ENCODE measurements around the gene SVOP.

SVOP gene

DNA sequence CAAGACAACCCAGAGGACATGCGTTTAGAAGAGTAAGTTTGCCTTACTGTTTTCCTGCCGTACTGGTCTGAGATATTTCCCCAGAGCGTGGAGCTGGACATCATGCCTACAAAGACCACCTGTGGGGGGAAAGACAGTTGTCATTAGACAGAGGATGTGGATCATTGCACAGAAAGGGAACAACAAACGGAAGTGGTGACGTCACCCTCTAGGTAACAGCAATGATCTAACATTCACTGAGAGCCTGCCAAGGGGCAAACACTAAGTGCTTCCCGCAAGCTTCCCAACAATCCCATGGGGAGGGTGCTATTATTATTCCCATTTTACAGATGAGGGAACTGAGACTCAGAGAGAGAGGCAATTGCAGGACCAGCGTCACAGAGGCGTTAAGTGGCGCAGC, 48.5 kb downstream of the SVOP start:
- DNase-seq = peak; percentile 13

GRCh38 chr12:108969622-108970021, 51.2 kb downstream of the SVOP start:
- DNase-seq = no peak

DNA sequence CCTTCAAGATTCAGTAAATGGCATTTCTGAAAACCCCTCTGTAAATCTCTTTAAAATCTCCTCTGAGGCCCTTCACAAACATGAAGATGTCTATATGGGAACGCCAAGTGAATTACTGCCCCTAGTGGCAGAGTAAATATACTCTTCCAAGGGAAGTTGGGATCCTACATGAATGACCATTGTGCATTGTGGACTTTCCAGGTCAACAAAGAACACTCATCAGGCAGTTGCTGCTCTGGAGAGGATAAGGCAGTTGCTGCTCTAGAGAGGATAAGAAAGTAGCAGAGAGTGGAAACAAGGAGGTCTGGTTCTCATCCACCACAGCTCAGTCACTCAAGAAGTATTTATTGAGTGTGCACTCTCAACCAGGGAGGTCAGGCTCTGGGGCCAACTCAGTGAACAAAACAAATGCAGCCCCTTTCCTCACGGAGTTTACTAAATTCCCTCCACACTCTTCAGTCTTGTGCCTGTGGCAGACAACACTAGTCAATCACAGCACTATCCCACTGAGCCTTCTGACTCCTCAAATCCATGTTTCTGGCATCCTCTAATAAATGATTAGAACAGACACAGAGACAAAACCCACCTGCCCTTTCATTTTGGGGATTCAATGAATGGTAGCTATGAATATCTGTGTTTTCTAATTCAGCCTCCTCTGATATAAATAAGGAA, 52.9 kb downstream of the SVOP start:
- peak; percentile 3 for DNase-seq

DNA sequence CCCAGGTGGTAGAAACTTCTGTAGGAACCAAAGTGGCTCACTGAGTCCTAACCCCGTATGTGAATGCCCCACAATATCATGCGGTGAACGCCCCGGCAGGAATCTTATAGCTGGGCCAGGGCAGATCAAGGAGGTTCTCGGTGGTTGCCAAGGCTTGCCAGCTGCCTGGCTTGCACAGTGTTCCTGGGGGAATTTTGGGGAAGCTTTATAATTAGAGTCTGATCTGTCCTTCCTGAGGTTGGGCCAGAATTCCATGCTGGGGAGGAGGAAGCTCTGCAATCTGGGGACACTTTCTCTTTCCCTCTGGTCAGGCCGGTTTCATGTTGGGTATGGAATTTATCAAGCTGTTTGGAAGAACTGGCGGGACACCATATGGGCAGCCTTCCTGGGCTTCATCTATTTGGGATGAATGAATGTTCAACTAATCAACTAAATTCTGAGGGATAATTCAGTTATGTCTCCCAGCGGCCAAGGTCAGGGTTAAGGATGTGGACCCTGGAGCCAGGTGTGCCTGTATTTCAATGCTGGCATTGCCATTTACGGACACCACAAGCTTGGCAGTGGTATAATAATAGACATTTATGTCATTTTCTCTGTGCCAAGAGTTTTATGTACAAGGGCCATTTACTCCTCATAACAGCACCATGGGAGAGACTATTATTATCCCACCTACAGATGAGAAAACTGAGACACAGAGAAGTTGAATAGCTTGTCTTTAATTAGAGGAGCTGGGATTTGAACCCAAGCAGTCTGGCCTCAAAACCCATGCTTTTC, 54.3 kb downstream of the SVOP start:
- no peak for DNase-seq

DNA sequence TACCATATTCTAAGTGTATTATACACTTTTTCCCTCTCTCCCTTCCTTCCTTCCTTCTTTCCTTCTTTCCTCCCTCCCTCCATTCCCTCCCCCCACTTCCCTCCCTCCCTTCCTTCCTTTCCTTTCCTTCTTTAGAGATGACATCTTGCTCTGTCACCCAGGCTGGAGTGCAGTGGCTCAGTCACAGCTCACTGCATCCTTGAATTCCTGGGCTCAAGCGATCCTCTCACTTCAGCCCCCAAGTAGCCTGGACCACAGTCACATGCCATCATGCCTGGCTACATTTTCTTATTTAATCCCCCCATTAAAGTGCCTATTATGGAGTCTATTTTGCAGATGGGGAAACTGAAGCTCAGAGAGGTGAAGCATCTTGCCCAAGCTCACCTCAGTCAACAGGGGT, 55.0 kb downstream of the SVOP start:
- no peak for DNase-seq

DNA sequence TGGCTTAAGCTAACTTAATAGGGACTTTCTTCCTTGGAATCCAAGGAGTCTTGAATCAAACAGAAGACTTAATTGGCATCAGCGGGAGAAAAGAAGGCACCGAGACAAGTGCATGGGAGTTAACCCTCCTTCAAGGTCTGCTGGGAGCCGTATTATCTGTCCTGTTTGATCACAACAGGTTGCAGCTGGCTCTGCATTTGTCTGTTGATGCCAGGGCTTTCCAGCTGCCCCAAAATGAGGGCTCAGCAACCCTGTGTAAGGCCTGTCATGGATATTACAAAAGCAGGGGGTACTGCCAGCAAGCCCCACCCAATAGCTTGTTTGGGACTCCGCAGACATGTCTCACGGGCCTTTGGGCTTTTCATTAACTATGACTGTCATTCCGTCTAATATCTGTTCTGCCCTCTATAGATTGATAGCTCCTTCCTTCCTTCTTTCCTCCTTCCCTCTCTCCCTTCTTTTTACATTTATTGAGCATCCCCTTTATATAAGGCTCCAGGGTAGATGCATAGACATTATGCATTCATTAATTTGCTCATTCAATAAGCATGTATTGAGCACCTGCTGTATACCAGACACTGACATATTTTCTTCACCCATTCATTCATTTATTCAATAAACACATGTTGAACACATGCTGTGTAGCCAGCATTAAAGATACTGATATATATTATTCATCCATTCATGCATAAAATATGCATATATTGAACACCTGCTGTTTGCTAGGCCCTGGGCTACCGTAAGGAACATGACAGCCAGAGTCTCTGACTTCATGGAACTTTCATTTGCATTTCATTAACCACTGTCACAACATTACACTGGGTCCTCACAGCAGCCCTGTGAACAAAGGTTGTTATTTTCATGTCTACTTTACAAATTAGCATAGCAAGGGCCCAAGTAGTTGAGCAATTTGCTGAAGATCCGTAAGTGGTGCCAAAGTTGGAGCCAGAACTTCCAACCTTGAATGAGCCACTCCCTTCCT, 56.2 kb downstream of the SVOP start:
- DNase-seq = no peak

DNA sequence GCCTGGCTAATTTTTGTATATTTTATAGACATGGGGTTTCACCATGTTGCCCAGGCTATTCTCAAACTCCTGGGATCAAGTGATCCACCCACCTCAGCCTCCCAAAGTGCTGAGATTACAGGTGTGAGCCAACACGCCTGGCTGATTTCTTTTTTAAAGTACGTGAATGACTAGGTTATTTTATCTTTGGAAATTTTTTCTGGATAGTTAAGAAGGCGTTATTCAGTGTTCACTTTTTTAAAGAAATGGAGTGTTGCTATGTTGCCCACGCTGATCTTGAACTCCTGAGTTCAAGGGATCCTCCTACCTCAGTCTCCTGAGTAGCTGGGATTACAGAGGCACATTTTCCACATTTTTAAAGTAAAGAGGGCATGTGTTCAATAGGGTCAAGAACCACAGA, 58.6 kb downstream of the SVOP start:
- DNase-seq = no peak

DNA sequence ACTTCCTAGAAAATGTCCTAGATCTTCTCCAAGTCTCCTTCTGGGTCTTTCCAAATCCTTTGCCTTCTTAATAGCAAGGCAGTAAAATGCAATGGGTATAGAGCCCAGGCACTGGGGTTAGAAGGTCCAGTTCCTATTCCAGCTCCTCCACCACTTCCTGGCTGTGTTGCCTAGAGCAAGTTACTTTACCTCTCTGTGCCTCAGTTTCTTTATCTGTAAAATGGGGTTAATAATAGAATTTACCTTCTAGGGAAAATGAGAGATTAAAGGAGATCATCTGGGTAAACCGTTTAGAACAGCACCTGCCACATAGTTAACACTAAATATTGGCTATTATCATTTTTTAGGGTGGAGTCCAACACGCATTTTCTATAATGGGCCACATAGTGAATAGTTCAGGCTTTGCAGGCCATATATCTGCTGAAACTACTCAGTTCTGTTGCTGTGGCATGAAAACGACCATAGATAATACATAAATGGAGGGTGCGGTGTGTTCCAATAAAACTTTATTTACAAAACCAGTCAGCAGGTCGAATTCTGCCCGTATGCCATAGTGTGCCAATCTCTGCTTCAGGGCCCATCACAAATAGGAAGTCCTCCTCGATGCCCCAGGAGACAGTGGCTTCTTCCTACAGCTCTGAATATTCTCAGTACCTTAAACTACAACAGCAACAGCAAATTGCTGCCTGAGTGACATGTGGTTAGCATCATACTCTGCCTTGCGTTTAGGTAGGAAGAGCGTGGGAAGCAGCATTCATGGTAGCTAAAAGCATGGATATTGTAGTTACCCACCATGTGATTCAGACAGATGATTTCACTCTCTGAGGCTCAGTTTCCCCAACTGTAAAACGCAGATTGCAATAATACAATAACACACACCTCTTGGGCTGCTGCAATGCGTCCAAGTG, 60.9 kb downstream of the SVOP start:
- DNase-seq = no peak

DNA sequence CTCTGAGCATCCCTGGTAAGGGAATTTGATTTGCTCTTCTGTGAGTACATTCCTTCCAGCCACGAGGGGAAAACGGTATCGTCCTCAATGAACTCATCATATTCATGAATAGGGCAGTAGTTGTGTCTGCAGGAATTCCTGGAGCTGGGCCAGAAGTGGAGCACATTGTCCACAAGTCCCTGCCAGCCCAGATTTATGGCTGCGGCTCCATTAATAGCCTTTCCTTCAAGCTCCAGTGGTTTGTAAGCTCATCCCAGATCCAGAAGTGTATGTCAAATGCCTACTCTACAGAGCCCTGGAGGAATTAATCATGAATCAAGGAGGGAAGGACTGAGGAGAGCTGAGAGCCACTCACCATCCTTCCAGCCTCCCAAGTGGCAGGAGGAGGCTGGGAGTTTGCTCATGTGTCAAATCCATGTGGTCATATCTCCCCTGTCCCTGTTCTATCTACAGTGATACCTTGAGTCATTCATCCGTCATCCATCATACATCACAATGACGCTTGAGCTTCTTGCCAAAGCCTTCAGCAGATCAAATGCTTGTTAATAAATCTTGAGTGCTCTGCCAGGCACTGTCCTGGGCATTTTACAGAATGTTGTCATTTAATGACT, 65.5 kb downstream of the SVOP start:
- peak; percentile 2 for DNase-seq

DNA sequence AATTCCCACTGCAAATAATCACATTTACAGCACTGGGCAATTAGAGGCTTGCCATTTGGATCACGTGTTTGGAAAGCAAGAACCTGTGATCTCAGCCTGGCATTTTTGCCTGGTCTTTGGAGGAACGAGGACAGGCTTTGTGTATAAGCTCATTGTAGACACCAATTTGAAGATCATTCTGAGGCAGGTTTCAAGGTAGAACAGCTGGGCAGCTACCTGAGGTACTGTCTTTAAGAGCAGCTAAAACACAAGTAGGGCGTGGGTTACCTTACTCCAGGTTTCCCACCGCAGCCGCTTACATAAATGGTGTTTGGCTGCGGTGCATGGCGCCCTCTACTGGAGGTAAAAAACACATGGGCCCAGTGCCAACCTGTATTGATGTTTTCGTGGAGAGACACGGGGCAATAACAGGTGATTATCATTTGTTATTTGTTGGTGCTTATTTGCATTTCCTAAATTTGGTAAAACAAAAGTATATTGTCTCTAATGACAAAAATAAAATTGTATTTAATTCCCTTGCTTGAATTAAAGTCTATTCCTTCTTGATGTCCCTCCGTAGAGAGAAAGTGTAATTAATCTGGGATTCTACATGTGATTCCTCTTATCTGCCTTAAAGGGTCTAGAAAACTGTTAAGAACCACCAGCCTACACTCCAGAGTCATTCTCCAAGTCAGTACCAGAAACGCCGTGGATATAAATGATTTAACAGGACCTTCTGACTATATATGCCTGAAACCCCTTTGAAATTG, 69.7 kb downstream of the SVOP start:
- peak; percentile 51 for DNase-seq

- DNase-seq = no peak
Observed at GRCh38 chr12:108949976-108950375, 70.9 kb downstream of the SVOP start.

DNA sequence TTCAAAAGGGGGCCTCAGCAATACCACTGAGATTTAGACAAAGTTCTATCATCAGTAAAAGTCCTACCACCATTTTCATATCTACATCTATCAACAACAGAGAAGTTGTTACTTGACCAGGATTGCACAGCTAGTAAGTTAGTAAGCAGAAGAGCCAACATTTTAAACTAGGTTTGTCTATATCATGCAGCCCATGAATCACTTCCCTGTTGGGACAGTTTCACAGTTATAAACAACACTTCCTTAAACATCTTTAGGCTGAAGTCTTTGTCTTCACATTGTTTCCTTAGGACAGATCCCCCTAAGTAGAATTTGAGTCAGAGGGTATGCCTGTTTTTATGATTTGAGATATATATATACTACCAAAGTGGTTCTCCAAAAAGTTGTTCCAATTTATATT, 72.5 kb downstream of the SVOP start:
- DNase-seq = no peak

- no peak for DNase-seq
Observed at GRCh38 chr12:108947097-108947496, 73.8 kb downstream of the SVOP start.

GRCh38 chr12:108940138-108940537, 80.7 kb downstream of the SVOP start:
- no peak for DNase-seq

DNA sequence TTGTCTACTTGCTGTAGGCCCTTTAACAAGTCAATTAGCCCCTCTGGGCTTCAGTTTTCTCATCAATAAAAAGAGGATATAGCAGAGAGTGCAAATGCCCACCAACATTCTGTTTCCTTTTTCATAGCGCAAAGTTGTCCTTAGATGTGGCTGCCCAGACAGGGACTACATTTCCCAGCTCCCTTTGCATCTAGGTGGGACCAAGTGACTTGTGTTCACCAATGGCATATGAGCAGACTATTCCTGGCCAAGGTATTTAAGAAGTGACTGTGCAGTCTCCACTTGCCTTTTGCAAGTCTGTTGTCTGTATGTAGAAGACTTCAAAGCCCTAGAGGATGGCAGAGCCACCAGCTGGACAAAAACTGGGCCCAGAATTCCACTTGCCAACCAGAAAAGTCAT, 81.3 kb downstream of the SVOP start:
- no peak for DNase-seq

GRCh38 chr12:108938247-108938924, 82.5 kb downstream of the SVOP start:
- no peak for DNase-seq

DNA sequence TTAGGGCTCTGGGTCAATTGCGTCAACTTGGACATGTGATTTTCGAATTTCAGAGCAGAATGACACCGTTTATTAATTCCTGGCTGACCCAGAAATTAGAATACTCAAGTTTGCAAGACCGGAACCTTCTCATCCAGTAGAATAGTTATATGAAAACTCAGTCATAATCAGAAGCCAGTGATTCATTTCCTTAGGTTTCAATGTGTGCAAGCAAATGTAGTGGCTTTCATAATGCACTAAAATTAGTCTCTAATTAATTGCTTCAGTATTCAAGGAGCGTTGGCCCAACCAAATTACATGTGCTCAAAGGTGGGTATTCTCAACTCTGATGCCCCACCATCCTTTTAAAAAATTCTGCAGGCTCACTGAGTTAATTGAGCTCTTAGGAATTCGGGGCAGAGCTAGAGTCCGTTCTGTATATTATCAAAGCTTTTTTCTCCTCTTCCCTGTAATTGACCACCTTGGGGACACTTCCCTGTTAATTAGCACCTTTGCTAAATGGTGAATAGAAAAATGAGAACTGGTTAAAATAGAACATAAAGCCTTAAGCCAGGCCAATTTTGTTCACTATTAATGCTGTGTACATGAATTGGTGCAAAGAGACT, 85.6 kb downstream of the SVOP start:
- no peak for DNase-seq

DNA sequence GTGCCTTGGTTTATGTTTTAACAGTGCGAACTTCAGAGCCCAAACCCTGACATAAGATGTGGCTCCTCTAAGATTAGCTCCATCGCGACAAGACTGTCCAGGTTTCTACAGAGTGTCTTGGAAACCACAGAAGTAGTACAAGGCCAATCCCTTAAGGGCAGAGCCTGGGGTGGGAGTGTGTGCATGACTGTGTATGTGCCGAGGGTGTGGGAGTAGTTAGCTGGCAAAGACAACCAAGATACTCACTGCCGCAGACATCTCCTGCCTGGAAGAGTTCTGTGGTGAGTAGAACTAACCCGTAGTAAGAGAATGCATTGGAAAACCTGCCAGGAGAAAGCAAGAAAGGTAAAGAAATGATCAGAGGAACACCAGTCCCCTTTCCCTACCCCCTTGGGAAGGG, 86.9 kb downstream of the SVOP start:
- DNase-seq = no peak

DNA sequence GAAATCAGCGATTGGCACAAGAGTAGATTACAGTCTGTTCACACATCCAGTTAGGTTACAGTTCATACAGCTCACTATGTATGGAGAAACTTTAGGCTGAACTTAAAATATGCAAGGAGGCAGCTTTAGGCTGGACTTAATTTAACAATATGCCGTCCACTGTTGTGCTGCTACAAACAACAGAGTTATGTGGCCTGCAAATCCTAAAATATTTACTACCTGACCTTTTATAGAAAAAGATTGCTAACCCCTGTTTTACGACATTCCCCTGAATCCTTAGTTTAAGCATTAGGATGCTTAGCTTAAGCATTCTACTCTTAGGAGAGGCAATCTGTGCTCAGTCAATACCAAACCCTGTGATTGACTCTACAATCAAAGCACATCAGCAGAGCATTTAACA, 90.1 kb downstream of the SVOP start:
- no peak for DNase-seq

- DNase-seq = no peak
Observed at GRCh38 chr12:108930155-108930554, 90.7 kb downstream of the SVOP start.
